Trophoblast cell (in vitro differentiated cells and primary cell): ENCODE data around the gene SEPTIN10.
"Not testable (repeated sequence)": the region's sequence is repeated elsewhere in the genome, so short reads cannot be mapped to it uniquely, and the experiment has no call there.

Experiments used
- DNase-seq, 2 donors: peaks; one replicate each; pipeline ENCODE4 v3.0.0-alpha.2; 2016
- H2AFZ ChIP-seq: 2 replicates; pipeline ENCODE4 v1.6.1; 2013; ENCODE audit warnings: low read length, moderate library complexity, mild to moderate bottlenecking; ENCODE audit not compliant: insufficient read depth, poor library complexity
- H2AK5ac ChIP-seq: 2 replicates; pipeline ENCODE4 v1.6.1; 2013; ENCODE audit warnings: mild to moderate bottlenecking, low read length
- H2BK120ac ChIP-seq: 2 replicates; pipeline ENCODE4 v1.6.1; 2013; ENCODE audit warnings: low read length, mild to moderate bottlenecking, moderate library complexity; ENCODE audit not compliant: insufficient read depth, poor library complexity
- H2BK12ac ChIP-seq: 2 replicates; pipeline ENCODE4 v1.6.1; 2013; ENCODE audit warnings: mild to moderate bottlenecking, low read length, moderate library complexity
- H2BK5ac ChIP-seq: 2 replicates; pipeline ENCODE4 v1.6.1; 2013; ENCODE audit warnings: low read length, low read depth, moderate library complexity, mild to moderate bottlenecking; ENCODE audit not compliant: poor library complexity
- H3K14ac ChIP-seq: 2 replicates; pipeline ENCODE4 v1.6.1; 2013; ENCODE audit warnings: mild to moderate bottlenecking, low read length
- H3K18ac ChIP-seq: 2 replicates; pipeline ENCODE4 v1.6.1; 2013; ENCODE audit warnings: mild to moderate bottlenecking, low read length
- H3K23ac ChIP-seq: 2 replicates; pipeline ENCODE4 v1.6.1; 2013; ENCODE audit warnings: low read length
- H3K27ac ChIP-seq: 2 replicates; pipeline ENCODE4 v1.5.1; 2013; ENCODE audit warnings: low read depth, mild to moderate bottlenecking, inconsistent platforms, low read length, moderate library complexity
- H3K27me3 ChIP-seq: 2 replicates; pipeline ENCODE4 v1.6.1; 2013; ENCODE audit warnings: inconsistent platforms, mild to moderate bottlenecking, low read length, moderate library complexity; ENCODE audit not compliant: insufficient read depth
- H3K36me3 ChIP-seq, 2 experiments: 1 replicate in 1 of 2; 2 replicates in 1 of 2; pipeline ENCODE4 v1.6.1; 2013; ENCODE audit warnings: low read length in 2 of 2, mild to moderate bottlenecking in 2 of 2, moderate library complexity in 1 of 2; ENCODE audit not compliant: insufficient read depth in 2 of 2, control insufficient read depth in 1 of 2
- H3K4ac ChIP-seq: 2 replicates; pipeline ENCODE4 v1.6.1; 2013; ENCODE audit warnings: low read depth, mild to moderate bottlenecking, low read length, moderate library complexity
- H3K4me1 ChIP-seq, 2 experiments: 1 replicate in 1 of 2; 2 replicates in 1 of 2; pipeline ENCODE4 v1.6.1; 2013; ENCODE audit warnings: low read length in 2 of 2, mild to moderate bottlenecking in 2 of 2, moderate library complexity in 1 of 2; ENCODE audit not compliant: insufficient read depth in 2 of 2, control insufficient read depth in 1 of 2
- H3K4me2 ChIP-seq: 2 replicates; pipeline ENCODE4 v1.6.1; 2013; ENCODE audit warnings: inconsistent platforms, mild to moderate bottlenecking, low read length, moderate library complexity
- H3K4me3 ChIP-seq: 2 replicates; pipeline ENCODE4 v1.5.1; 2013; ENCODE audit warnings: mild to moderate bottlenecking, low read depth, low read length, inconsistent platforms
- H3K79me1 ChIP-seq: one replicate; pipeline ENCODE4 v1.6.1; 2013; ENCODE audit warnings: low read length
- H3K79me2 ChIP-seq: 2 replicates; pipeline ENCODE4 v1.6.1; 2013; ENCODE audit warnings: low read length, mild to moderate bottlenecking; ENCODE audit not compliant: control insufficient read depth, insufficient read depth, poor library complexity
- H3K9ac ChIP-seq: 2 replicates; pipeline ENCODE4 v1.6.1; 2013; ENCODE audit warnings: mild to moderate bottlenecking, low read length
- H3K9me3 ChIP-seq: 2 replicates; pipeline ENCODE4 v1.6.1; 2013; ENCODE audit warnings: low read depth, mild to moderate bottlenecking, control low read depth, inconsistent platforms, low read length; ENCODE audit not compliant: insufficient read depth
- H4K12ac ChIP-seq: 2 replicates; pipeline ENCODE4 v1.6.1; 2013; ENCODE audit warnings: low read depth, mild to moderate bottlenecking, low read length, moderate library complexity
- H4K8ac ChIP-seq: 2 replicates; pipeline ENCODE4 v1.6.1; 2013; ENCODE audit warnings: low read depth, mild to moderate bottlenecking, low read length, moderate library complexity
- H4K91ac ChIP-seq: one replicate; pipeline ENCODE4 v1.6.1; 2013; ENCODE audit warnings: low read depth, mild to moderate bottlenecking, low read length, moderate library complexity
- WGBS: extraction: QIAGEN DNeasy Blood & Tissue Kit; methylation state at CpG from one replicate; pipeline ENCODE4 v1.1.7; 2013; ENCODE audit warnings: missing lambda C conversion rate; ENCODE audit not compliant: insufficient read length, insufficient coverage; ENCODE audit errors: extremely low coverage; 5-methylcytosine and 5-hydroxymethylcytosine counted together

The SEPTIN10 gene

GRCh38 chr2:109582928-109583895 is 30.6 kb downstream of the SEPTIN10 start:
- no peak overlapping the region for H3K18ac ChIP-seq
- H4K12ac ChIP-seq, result no peak overlapping the region
- no peak overlapping the region for H2BK120ac ChIP-seq
- no peak overlapping the region for H2BK5ac ChIP-seq
- no peak overlapping the region for H2AK5ac ChIP-seq
- no peak overlapping the region for H3K4ac ChIP-seq
- H3K23ac ChIP-seq, result no peak overlapping the region
- DNase-seq, result peak in 1 of 2 donors; percentile 42
- H2BK12ac ChIP-seq, result no peak overlapping the region
- peaks cover 3% of the 10 kb centered on the region for H3K79me2 ChIP-seq
- no peak overlapping the region for H4K91ac ChIP-seq
- no peak overlapping the region for H2AFZ ChIP-seq
- peaks cover 0 to 2% of the 10 kb centered on the region in 2 experiments for H3K4me1 ChIP-seq
- H3K27ac ChIP-seq, result no peak overlapping the region
- H3K4me2 ChIP-seq, result no peak overlapping the region
- no peaks in the 10 kb centered on the region for H3K9me3 ChIP-seq
- no peak overlapping the region for H3K14ac ChIP-seq
- H3K9ac ChIP-seq, result no peak overlapping the region
- H3K27me3 ChIP-seq, result no peaks in the 10 kb centered on the region
- H3K79me1 ChIP-seq, result no peaks in the 10 kb centered on the region
- no peak overlapping the region for H3K4me3 ChIP-seq
- H4K8ac ChIP-seq, result no peak overlapping the region
- H3K36me3 ChIP-seq, result peaks cover 1 to 2% of the 10 kb centered on the region in 2 experiments
- WGBS, result no CpG with 5 or more reads among the region's 6 CpGs

- H4K91ac ChIP-seq, H4K12ac ChIP-seq, H2AK5ac ChIP-seq, H3K79me2 ChIP-seq, H3K36me3 ChIP-seq, H3K27me3 ChIP-seq, H3K14ac ChIP-seq, H3K18ac ChIP-seq, H2BK12ac ChIP-seq, H3K79me1 ChIP-seq, H3K4ac ChIP-seq, H2BK120ac ChIP-seq, H3K4me1 ChIP-seq, H3K27ac ChIP-seq, H3K9ac ChIP-seq, H2BK5ac ChIP-seq, H4K8ac ChIP-seq, H3K23ac ChIP-seq, H3K4me3 ChIP-seq, DNase-seq, H2AFZ ChIP-seq, H3K9me3 ChIP-seq, H3K4me2 ChIP-seq: not testable (repeated sequence)
- WGBS, result no CpG with 5 or more reads among the region's 7 CpGs
These were observed 36.1 kb downstream of the SEPTIN10 start for GRCh38 chr2:109577630-109578029.

GRCh38 chr2:109575373-109575772 is 38.4 kb downstream of the SEPTIN10 start:
- H3K79me1 ChIP-seq, result no peaks in the 10 kb centered on the region
- H3K4me1 ChIP-seq, result no peaks in the 10 kb centered on the region
- H3K27me3 ChIP-seq, result no peaks in the 10 kb centered on the region
- H3K27ac ChIP-seq, result no peak overlapping the region
- H3K18ac ChIP-seq, result no peak overlapping the region
- H3K23ac ChIP-seq, result no peak overlapping the region
- H4K8ac ChIP-seq, result no peak overlapping the region
- H2BK5ac ChIP-seq, result no peak overlapping the region
- H4K12ac ChIP-seq, result no peak overlapping the region
- H3K9ac ChIP-seq, result no peak overlapping the region
- no peak overlapping the region for H3K14ac ChIP-seq
- no peaks in the 10 kb centered on the region for H3K79me2 ChIP-seq
- no peak for DNase-seq
- H2BK12ac ChIP-seq, result no peak overlapping the region
- no peak overlapping the region for H2AFZ ChIP-seq
- no peak overlapping the region for H3K4me2 ChIP-seq
- no peak overlapping the region for H2AK5ac ChIP-seq
- H2BK120ac ChIP-seq, result no peak overlapping the region
- no peak overlapping the region for H3K4ac ChIP-seq
- H4K91ac ChIP-seq, result no peak overlapping the region
- H3K9me3 ChIP-seq, result no peaks in the 10 kb centered on the region
- H3K4me3 ChIP-seq, result no peak overlapping the region
- no CpG with 5 or more reads among the region's 1 CpG for WGBS
- peaks cover 6 to 14% of the 10 kb centered on the region in 2 experiments for H3K36me3 ChIP-seq

DNA sequence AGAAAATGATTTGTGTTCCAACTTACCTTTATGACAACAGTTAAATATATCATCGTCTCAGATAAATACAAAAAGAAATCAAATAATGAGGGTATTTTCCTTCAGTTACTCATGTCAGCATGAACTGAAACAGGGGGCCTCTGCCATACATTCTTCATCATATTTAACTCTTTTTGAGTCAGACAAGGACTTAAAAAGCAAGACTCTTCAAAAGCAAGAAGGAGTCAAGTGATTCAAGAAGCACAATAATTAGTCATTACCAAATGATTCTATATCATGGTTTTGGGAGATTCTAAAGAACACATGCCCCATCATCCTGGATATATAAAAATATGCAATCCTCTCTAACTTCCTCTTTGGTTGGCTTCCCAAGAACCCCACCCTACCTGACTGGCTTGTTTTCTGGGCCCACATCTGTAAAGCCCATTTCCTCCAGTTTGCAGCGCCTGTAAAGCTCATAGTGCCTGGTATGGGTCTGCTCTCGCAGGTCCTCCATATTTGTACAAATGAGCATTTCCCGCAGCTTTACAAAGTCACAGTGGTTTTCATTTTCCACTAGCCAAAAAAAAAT is 49.7 kb downstream of the SEPTIN10 start:
- Histone ChIP-seq H3K18ac (no peak overlapping the region), H3K36me3 (peaks cover 13 to 26% of the 10 kb centered on the region in 2 experiments), H4K8ac (no peak overlapping the region), H3K9me3 (no peaks in the 10 kb centered on the region), H3K4me2 (no peak overlapping the region), H3K27me3 (no peaks in the 10 kb centered on the region), H3K14ac (no peak overlapping the region), H3K4ac (no peak overlapping the region), H2AK5ac (no peak overlapping the region), H2BK12ac (no peak overlapping the region), H2BK120ac (no peak overlapping the region), H2BK5ac (no peak overlapping the region), H3K23ac (no peak overlapping the region), H2AFZ (no peak overlapping the region), H3K27ac (no peak overlapping the region), H3K4me1 (peaks cover 3 to 4% of the 10 kb centered on the region in 2 experiments), H3K79me1 (no peaks in the 10 kb centered on the region), H3K9ac (no peak overlapping the region), H3K4me3 (no peak overlapping the region), H4K91ac (no peak overlapping the region), H4K12ac (no peak overlapping the region), H3K79me2 (no peaks in the 10 kb centered on the region)
- no peak for DNase-seq
- WGBS, result no CpG with 5 or more reads among the region's 4 CpGs
